NCI-H1048 (cell line): ENCODE data around the gene ARHGEF4.

ENCODE experiments used
- DNase-seq: peaks from one replicate; lab custom pipeline; 2025; lab: John Stamatoyannopoulos, UW

ARHGEF4 gene

DNA sequence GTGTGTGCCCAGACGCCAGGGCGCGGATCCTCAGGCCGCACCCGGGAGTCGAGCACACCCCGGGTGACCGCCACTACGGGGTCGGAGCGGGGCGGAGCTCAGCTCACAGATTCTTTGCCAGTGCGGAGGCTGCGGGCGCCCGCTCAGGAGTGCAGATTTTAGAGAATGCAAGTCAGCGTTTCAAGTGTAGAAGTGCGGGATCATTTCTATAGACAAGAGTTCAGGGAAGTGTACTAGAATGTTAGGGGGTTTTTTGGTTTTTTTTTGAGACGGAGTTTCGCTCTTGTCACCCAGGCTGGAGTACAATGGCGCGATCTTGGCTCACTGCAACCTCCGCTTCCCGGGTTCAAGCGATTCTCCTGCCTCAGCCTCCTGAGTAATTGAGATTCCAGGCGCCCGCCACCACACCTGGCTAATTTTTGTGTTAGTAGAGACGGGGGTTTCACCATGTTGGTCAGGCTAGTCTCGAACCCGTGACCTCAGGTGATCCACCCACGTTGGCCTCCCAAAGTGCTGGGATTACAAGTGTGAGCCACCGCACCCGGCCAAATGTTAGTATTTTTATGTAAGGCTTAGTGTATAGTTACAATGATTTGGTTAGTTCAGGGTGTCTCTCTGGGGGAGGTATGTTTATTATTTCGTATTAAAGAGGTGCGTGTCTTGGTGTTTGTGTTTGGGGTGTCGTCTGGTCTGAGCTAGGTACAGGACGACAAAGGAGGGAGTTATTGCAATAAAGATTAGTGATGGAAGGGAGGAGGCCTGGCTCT is 257.2 kb downstream of the ARHGEF4 start:
- DNase-seq: no peak

DNA sequence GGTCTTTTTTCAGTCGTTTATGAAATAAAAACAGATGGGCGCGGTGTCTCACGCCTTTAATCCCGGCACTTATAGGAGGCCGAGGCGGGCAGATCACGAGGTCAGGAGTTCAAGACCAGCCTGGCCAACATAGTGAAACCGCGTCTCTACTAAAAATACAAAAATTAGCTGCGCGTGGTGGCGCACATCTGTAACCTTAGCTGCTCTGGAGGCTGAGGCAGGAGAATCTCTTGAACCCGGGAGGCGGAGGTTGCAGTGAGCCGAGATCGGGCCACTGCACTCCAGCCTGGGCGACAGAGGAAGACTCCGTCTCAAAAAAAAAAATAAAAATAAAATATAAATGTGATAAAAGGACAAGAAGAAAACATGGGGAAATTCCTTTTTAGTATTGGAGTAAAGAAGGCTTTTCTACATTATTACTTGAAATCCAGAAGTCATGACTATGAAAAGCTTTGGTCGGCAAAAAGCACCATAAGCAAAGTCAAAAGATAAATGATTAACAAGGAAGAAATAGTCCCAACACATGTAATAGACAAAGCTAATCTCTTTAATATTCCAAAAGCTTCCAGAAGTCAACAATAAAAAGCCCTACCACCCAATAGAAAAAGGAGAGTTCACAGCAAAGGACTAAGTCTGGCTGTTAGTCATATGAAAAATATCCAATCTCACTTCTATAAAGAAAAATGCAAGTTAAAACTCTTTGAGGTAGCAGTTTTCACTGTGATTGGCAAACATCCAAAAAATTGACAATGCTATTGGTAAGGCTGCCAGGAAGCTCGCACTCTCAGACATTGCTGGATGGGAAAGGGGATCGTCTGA is 258.0 kb downstream of the ARHGEF4 start:
- no peak for DNase-seq
